HG03139 (cell line): ENCODE results near the gene BAIAP2L1.

ENCODE experiments used
- ATAC-seq: cut with Tn5 transposase; IDR thresholded peaks from one replicate; pipeline ENCODE4 v1.9.1; 2021; ENCODE audit not compliant: unreplicated experiment

The BAIAP2L1 gene

GRCh38 chr7:98295467-98296192 lies 105.3 kb downstream of the BAIAP2L1 start:
- ATAC-seq = no peak

- ATAC-seq = no peak
Measured at GRCh38 chr7:98294798-98295382, 106.0 kb downstream of the BAIAP2L1 start.

GRCh38 chr7:98294326-98294725 lies 106.6 kb downstream of the BAIAP2L1 start:
- no peak for ATAC-seq

GRCh38 chr7:98293746-98294145 lies 107.1 kb downstream of the BAIAP2L1 start:
- no peak for ATAC-seq

- ATAC-seq = no peak
Measured at GRCh38 chr7:98293265-98293664, 107.6 kb downstream of the BAIAP2L1 start.

- ATAC-seq = no peak
Measured at GRCh38 chr7:98291717-98292116, 109.2 kb downstream of the BAIAP2L1 start.

GRCh38 chr7:98289333-98289875 lies 111.5 kb downstream of the BAIAP2L1 start:
- no peak for ATAC-seq

- ATAC-seq = no peak
Measured at GRCh38 chr7:98288064-98288823, 112.6 kb downstream of the BAIAP2L1 start.

- ATAC-seq = no peak
Measured at GRCh38 chr7:98287486-98287959, 113.4 kb downstream of the BAIAP2L1 start.

- no peak for ATAC-seq
Measured at GRCh38 chr7:98286701-98287485, 114.0 kb downstream of the BAIAP2L1 start.

GRCh38 chr7:98286093-98286539 lies 114.8 kb downstream of the BAIAP2L1 start:
- no peak for ATAC-seq

- ATAC-seq = no peak
Measured at GRCh38 chr7:98285157-98286092, 115.5 kb downstream of the BAIAP2L1 start.

- no peak for ATAC-seq
Measured at GRCh38 chr7:98284335-98285036, 116.4 kb downstream of the BAIAP2L1 start.

- no peak for ATAC-seq
Measured at GRCh38 chr7:98283887-98284222, 117.0 kb downstream of the BAIAP2L1 start.

GRCh38 chr7:98283127-98283886 lies 117.6 kb downstream of the BAIAP2L1 start:
- ATAC-seq = no peak

GRCh38 chr7:98282703-98283102 lies 118.2 kb downstream of the BAIAP2L1 start:
- ATAC-seq = no peak

GRCh38 chr7:98281757-98282606 lies 118.9 kb downstream of the BAIAP2L1 start:
- ATAC-seq = peak; percentile 28
